ENCODE data around the gene PRKCE. TPM values are rescaled to one million over a fixed set of nuclear protein-coding genes. Genes with fewer than 3 reads are reported as not detected.

Gene PRKCE
- total RNA-seq, 4 donors from 2014 or later = 10.9 to 19.6 (median 14.9) TPM

- TF ChIP-seq CTCF (IDR thresholded peaks at IDR 0.05; ENCODE audit: low read depth) = no peak
These were observed 377.9 kb downstream of the PRKCE start for GRCh38 chr2:46029332-46029811.

- no peak for TF ChIP-seq CTCF (IDR thresholded peaks at IDR 0.05; ENCODE audit: low read depth)
These were observed 378.9 kb downstream of the PRKCE start for GRCh38 chr2:46030330-46030729.

- TF ChIP-seq CTCF (IDR thresholded peaks at IDR 0.05; ENCODE audit: low read depth) = no peak
These were observed 380.8 kb downstream of the PRKCE start for GRCh38 chr2:46032161-46032813.

- TF ChIP-seq CTCF (IDR thresholded peaks at IDR 0.05; ENCODE audit: low read depth) = no peak
These were observed 381.5 kb downstream of the PRKCE start for GRCh38 chr2:46032996-46033395.

- TF ChIP-seq CTCF (IDR thresholded peaks at IDR 0.05; ENCODE audit: low read depth) = no peak
These were observed 383.1 kb downstream of the PRKCE start for GRCh38 chr2:46034535-46034934.

- TF ChIP-seq CTCF (IDR thresholded peaks at IDR 0.05; ENCODE audit: low read depth) = no peak
These were observed 385.5 kb downstream of the PRKCE start for GRCh38 chr2:46036929-46037328.

- no peak for TF ChIP-seq CTCF (IDR thresholded peaks at IDR 0.05; ENCODE audit: low read depth)
These were observed 388.2 kb downstream of the PRKCE start for GRCh38 chr2:46039543-46040303.
